BJ (cell line): ENCODE results near the gene KRT77. TPM values are rescaled to one million over a fixed set of nuclear protein-coding genes. Genes with fewer than 3 reads are reported as not detected.

Experiments used
- CTCF ChIA-PET: fragments of 350-600 bp; formaldehyde crosslinking; extraction: SDS; loops from one replicate; lab custom pipeline; 2021; ENCODE audit warnings: antibody characterized with exemption, inconsistent platforms; lab: Yijun Ruan, JAX
- POLR2A ChIA-PET: fragments of 300-600 bp; sonication (Branson Sonifier 250); formaldehyde crosslinking; extraction: SDS; loops from one replicate; lab custom pipeline; 2021; ENCODE audit warnings: antibody characterized with exemption; lab: Charles Lee
- DNase-seq: peaks from one replicate; pipeline ENCODE4 v3.0.0-alpha.2; 2011; ENCODE audit warnings: low read depth
- H3K27me3 ChIP-seq: 2 replicates; pipeline ENCODE4 v1.6.0; 2011; ENCODE audit warnings: low read length; ENCODE audit not compliant: control insufficient read depth, insufficient read depth
- H3K36me3 ChIP-seq: 2 replicates; pipeline ENCODE4 v1.5.1; 2011; ENCODE audit warnings: low read length; ENCODE audit not compliant: control insufficient read depth, insufficient read depth
- H3K4me3 ChIP-seq: 2 replicates; pipeline ENCODE4 v1.5.1; 2011; ENCODE audit warnings: low read depth, mild to moderate bottlenecking, control low read depth, low read length
- CTCF ChIP-seq: IDR thresholded peaks from 2 replicates; pipeline ENCODE4 v1.5.1; 2011; ENCODE audit warnings: low read depth, mild to moderate bottlenecking, control low read depth, inconsistent platforms, low read length, moderate library complexity; ENCODE audit not compliant: insufficient read depth
- polyA plus RNA-seq: library from polyadenylated mRNA; depleted of rRNA; stranded (reverse); fragments of >200 nt; gene quantifications from 2 replicates; pipeline ENCODE4 v1.2.3, GENCODE V29; 2011

The KRT77 gene
- polyA plus RNA-seq, 1 experiment = not detected

- Histone ChIP-seq H3K4me3 (no peak overlapping the region), H3K36me3 (no peaks in the 10 kb centered on the region), H3K27me3 (no peaks in the 10 kb centered on the region)
- no peak for DNase-seq
- TF ChIP-seq CTCF = no peak
- ChIA-PET CTCF (no interaction called here), POLR2A (no interaction called here)
These were observed 21.1 kb upstream of the KRT77 start for GRCh38 chr12:52724384-52724783.

- Histone ChIP-seq H3K4me3 (no peak overlapping the region), H3K27me3 (peaks cover 2% of the 10 kb centered on the region; the same call in 1 of the 2 replicates), H3K36me3 (no peaks in the 10 kb centered on the region)
- no peak for DNase-seq
- POLR2A ChIA-PET = no interaction called here
- TF ChIP-seq CTCF = no peak
- CTCF ChIA-PET = no interaction called here
These were observed 19.4 kb upstream of the KRT77 start for GRCh38 chr12:52722680-52723079.

GRCh38 chr12:52721838-52722470 is 18.6 kb upstream of the KRT77 start:
- H3K27me3 ChIP-seq = peaks cover 4% of the 10 kb centered on the region; the same call in 1 of the 2 replicates
- ChIA-PET CTCF (interaction anchor here (1.2 kb wide), 1 partner anchor 14 kb away, joined by 4 read pairs; no protein-coding TSS in a partner anchor), POLR2A (no interaction called here)
- TF ChIP-seq CTCF = no peak
- no peak overlapping the region for H3K4me3 ChIP-seq
- no peak for DNase-seq
- no peaks in the 10 kb centered on the region for H3K36me3 ChIP-seq

GRCh38 chr12:52720365-52720886 is 17.1 kb upstream of the KRT77 start:
- ChIA-PET CTCF (interaction anchor here (1.2 kb wide), 1 partner anchor 13 kb away, joined by 4 read pairs; no protein-coding TSS in a partner anchor), POLR2A (no interaction called here)
- no peak for TF ChIP-seq CTCF
- Histone ChIP-seq H3K36me3 (no peaks in the 10 kb centered on the region), H3K4me3 (no peak overlapping the region), H3K27me3 (peaks cover 17% of the 10 kb centered on the region)
- DNase-seq = no peak

GRCh38 chr12:52716061-52716460 is 12.7 kb upstream of the KRT77 start:
- no peak overlapping the region for H3K4me3 ChIP-seq
- ChIA-PET CTCF (no interaction called here), POLR2A (no interaction called here)
- no peaks in the 10 kb centered on the region for H3K36me3 ChIP-seq
- no peak for DNase-seq
- no peak for TF ChIP-seq CTCF
- peaks cover 40% of the 10 kb centered on the region for H3K27me3 ChIP-seq
